DMS114 treated with DMSO at 0.1 percent for 48 hours (cell line): ENCODE results near the gene PHLPP1.
A peak's percentile ranks its signal among the peaks of the same experiment; 100 is the strongest.
"Not testable (repeated sequence)": the region's sequence is repeated elsewhere in the genome, so short reads cannot be mapped to it uniquely, and the experiment has no call there.

ENCODE experiments used
- DNase-seq: peaks from one replicate; lab custom pipeline; 2025; ENCODE audit not compliant: unreplicated experiment; lab: John Stamatoyannopoulos, UW

Gene PHLPP1

DNA sequence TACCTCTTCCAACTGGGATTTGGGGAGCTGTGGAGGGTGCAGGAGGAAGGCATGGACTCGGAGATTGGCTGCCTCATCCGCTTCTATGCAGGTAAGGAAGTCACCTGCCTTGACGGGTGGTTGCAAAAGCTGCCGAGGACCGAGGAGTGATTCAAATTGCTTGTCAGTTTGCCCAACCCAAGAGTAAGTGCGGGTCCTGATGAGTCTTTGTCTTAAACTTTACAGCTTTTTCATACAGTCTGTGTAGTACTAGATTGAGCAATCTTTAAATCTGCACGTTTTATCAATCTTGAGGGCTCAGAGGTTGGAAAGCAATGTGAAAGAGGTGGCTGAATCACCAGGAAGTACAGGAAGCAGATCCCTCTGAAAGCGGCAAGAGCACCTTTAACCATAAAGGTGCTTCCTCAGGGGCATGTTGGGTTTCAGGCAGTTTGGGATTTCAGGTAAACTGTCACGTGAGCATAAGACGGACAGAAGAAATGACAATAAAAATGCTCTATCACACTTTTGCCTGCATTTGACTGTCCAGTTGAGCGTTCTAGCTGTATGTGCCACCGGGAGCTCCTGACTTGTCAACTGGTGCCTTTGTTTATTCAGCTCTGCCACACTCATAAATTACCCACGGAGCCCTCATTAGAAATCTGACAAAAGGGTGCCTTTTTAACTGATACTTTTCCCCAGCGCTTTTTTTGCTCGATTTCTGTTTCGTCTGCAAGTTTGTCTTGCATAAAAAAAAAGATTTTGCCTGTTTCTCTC is 2.0 kb downstream of the PHLPP1 start:
- DNase-seq, result no peak

GRCh38 chr18:62717925-62718800 is 2.8 kb downstream of the PHLPP1 start:
- DNase-seq, result peak; percentile 16

GRCh38 chr18:62720048-62720447 is 4.7 kb downstream of the PHLPP1 start:
- no peak for DNase-seq

- no peak for DNase-seq
These were observed 5.6 kb downstream of the PHLPP1 start for GRCh38 chr18:62720766-62721613.

GRCh38 chr18:62721839-62722795 is 6.8 kb downstream of the PHLPP1 start:
- no peak for DNase-seq

DNA sequence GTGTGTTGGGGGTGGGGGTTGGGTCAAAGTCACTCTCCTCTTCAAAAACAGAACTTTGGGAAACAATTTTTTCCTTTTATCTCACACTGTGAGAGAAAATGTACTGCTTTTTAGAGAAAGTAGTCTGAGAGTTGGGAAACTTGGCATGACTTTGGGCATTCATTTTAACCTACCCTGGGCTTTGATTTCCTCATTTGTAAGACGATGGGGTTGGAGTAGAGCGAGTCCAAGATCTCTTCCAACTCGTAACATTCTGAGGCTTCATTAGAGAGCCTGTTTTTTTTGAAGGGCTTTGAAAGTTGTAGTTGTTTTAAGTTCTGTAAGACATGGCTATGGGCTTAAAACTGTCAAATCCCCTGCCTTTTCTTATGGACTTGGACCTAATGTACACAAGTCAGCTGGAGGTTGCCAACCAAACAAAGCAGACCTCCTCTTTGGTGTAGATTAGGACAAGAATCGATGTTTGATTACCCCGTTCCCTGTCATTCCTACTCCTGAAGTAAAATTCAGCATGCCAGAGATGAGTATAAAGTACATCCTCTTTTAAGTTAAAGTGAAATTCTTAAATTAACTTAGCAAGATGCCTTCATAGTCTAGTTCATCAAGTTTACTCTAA is 8.4 kb downstream of the PHLPP1 start:
- no peak for DNase-seq

- DNase-seq, result no peak
These were observed 10.6 kb downstream of the PHLPP1 start for GRCh38 chr18:62725896-62726295.

DNA sequence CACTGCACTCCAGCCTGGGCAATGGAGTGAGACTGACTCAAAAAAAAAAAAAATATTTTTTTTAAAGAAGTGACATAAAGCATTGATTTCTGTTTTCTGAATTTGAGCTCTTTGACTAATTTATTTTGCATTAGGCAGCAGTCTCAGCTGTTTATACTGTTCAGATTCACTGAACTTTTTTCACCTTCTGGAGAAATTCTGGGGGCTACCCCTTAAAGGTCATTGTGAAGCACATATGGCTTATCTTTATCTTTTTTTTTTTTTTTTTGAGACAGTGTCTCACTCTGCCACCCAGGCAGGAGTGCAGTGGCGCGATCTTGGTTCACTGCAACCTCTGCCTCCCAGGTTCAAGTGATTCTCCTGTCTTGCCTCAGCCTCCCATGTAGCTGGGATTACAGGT is 12.9 kb downstream of the PHLPP1 start:
- no peak for DNase-seq

DNA sequence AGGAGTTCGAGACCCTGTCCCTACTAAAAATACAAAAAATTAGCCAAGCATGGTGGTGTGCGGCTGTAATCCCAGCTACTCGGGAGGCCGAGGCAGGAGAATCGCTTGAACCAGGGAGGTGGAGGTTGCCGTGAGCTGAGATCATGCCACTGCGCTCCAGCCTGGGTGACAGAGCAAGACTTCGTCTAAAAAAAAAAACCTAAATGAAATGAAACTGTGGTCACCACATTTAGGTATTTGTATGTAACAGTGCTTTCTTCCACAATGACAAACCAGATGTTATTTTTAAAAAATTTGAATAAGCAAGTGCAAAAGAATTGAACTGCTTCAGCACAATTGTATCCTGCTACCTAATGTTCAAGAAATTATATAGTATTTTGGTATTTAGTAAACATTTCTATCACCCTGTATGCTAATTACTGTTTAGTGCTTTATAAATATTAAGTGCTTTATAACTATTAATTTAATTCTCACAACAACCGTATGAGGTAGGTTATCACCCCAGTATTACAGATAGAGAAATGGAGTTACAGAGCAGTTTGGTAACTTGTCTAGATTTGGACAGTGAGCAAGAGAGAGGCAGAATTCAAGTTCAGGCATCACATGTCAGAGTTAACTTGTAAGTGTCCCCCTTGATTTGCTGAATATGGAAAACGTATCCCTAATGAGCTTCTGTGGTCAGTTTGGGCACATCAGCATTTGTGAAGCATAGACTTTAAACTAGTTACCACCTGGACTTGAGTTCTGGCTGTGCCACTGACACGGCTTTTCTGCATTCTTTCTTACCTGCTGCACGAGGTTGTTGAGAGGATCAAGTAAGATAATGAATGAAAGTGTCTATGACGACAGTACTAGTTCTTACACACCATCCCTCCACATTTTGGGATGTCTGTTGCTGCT is 14.4 kb downstream of the PHLPP1 start:
- no peak for DNase-seq

DNA sequence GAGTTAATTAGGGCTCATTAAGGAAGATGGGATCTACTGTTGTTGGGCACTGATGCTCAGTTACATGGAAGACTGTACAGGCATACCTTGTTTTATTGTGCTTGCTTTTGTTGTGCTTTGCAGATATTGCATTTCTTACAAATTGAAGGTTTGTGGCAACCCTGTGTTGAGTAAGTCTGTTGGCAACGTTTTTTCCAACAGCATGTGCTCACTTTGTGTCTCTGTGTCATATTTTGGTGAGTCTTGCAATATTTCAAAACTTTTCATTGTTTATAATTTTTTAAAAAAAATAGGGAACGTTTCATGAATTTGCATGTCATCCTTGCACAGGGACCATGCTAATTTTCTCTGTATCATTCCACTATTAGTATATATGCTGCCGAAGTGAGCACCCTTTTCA is 15.6 kb downstream of the PHLPP1 start:
- no peak for DNase-seq

- DNase-seq, result no peak
These were observed 17.3 kb downstream of the PHLPP1 start for GRCh38 chr18:62732617-62733016.

GRCh38 chr18:62734290-62734689 is 18.9 kb downstream of the PHLPP1 start:
- no peak for DNase-seq

DNA sequence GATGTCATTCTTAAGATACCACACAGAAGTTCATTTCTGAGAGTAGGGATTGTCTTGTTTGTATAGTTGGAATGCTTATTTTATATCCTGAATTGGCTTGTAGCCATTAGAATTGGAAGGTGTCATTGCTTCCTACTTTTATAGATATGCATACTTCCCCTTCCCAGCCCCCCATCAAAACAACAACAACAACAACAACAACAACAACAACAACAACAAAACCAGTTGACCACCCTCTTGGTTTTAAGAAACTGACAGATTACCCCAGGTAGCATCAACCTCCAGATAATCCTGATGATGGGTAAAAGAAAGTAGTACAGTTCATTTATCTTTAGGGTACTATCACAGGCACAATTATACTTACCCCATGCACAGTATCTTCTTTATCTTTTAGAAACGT is 20.0 kb downstream of the PHLPP1 start:
- DNase-seq, result no peak

DNA sequence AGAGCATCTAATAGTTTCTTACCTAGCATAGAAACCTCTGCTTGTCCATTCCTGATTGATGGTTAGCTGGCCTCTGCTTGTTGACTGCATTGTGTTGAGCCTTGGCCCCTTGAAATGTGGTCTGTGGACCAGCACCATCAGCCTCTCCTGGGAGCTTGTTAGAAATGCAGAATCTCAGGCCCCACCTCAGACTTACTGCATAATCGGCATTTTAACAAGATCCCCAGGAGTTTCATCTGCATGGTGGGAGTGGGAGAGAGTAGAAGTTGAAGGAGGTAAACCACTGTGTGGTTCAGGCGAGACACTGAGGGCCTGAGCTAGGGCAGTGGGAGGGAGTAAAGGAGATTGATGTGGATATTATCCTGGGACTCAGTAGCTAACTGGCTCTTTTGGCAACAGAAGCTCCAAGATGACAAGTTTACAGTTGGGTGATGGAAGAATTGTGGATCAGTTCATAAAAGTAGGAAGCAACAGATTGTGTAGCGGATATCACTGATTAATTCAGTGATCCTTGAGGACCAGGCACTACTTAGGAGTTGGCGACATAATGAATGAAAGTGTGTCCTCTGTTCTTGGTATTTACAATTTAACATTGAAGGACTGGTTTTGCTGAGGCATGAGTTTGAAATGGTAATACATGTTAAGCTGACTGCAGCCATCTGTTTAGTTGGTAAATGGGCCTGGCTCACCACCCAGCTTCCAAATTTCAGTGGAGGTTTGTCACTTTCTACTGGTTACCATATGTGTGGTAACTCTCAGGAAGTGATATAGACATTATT is 20.9 kb downstream of the PHLPP1 start:
- DNase-seq, result no peak

DNA sequence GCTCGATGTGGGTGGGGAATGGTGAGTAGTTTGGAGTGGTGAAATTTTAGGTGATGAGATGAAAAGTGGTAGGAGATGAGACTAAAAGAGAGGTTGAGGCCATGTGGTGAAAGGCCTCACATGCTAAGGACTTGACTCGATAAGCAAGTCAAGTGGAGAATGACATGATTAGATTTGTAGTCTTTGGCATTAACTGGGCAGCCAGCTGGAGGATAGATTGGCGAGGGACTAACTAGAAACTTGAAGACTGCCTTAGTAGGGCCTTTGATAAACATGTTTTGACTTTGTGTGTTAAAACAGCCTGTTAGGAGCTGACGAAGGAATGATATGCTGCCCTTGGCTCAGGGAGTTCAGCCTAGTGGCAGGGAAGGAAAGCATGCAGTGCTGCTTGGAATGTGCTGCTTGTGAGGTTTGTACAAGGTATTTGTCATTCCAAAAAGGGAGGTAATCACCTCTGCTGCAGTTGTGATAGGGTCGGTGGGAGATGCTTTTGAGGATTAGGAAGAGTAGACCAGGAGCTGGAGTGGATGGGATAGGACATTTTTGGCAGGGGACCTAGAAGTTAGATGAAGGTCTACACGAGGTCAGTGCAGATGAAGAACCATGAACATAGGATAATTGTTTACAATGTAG is 22.0 kb downstream of the PHLPP1 start:
- DNase-seq, result no peak

- DNase-seq, result no peak
These were observed 23.3 kb downstream of the PHLPP1 start for GRCh38 chr18:62738639-62739038.

GRCh38 chr18:62739911-62740310 is 24.6 kb downstream of the PHLPP1 start:
- no peak for DNase-seq

- DNase-seq, result not testable (repeated sequence)
These were observed 25.3 kb downstream of the PHLPP1 start for GRCh38 chr18:62740650-62741049.
